Jurkat, Clone E6-1 (cell line): Measurements from ENCODE around the gene DNAH1.

Source experiments
- DNase-seq: peaks from one replicate; pipeline ENCODE4 v3.0.0-alpha.2; 2011; ENCODE audit warnings: low read depth, low spot score
- H3K4me3 ChIP-seq: 2 replicates; pipeline ENCODE4 v1.5.1; 2011; ENCODE audit warnings: mild to moderate bottlenecking, low read length, control low read depth, moderate library complexity

The DNAH1 gene

GRCh38 chr3:52372822-52373504 is 56.8 kb downstream of the DNAH1 start:
- no peak overlapping the region for H3K4me3 ChIP-seq
- DNase-seq, result no peak

- DNase-seq, result no peak
- H3K4me3 ChIP-seq, result no peak overlapping the region
These were observed 57.6 kb downstream of the DNAH1 start for GRCh38 chr3:52373676-52374075.

- no peak for DNase-seq
- no peak overlapping the region for H3K4me3 ChIP-seq
These were observed 58.1 kb downstream of the DNAH1 start for GRCh38 chr3:52374173-52374572.

- no peak overlapping the region for H3K4me3 ChIP-seq
- DNase-seq, result no peak
These were observed 63.5 kb downstream of the DNAH1 start for GRCh38 chr3:52379610-52380009.

GRCh38 chr3:52380023-52380422 is 63.9 kb downstream of the DNAH1 start:
- no peak for DNase-seq
- no peak overlapping the region for H3K4me3 ChIP-seq

GRCh38 chr3:52381623-52382022 is 65.5 kb downstream of the DNAH1 start:
- H3K4me3 ChIP-seq, result no peak overlapping the region
- no peak for DNase-seq

GRCh38 chr3:52383446-52383845 is 67.3 kb downstream of the DNAH1 start:
- H3K4me3 ChIP-seq, result no peak overlapping the region
- no peak for DNase-seq

- no peak overlapping the region for H3K4me3 ChIP-seq
- DNase-seq, result no peak
These were observed 68.1 kb downstream of the DNAH1 start for GRCh38 chr3:52384019-52384761.

- no peak overlapping the region for H3K4me3 ChIP-seq
- peak; percentile 62 for DNase-seq
These were observed 69.0 kb downstream of the DNAH1 start for GRCh38 chr3:52385157-52385556.

GRCh38 chr3:52387481-52387880 is 71.4 kb downstream of the DNAH1 start:
- no peak overlapping the region for H3K4me3 ChIP-seq
- DNase-seq, result no peak

GRCh38 chr3:52388348-52388821 is 72.3 kb downstream of the DNAH1 start:
- DNase-seq, result no peak
- no peak overlapping the region for H3K4me3 ChIP-seq

- H3K4me3 ChIP-seq, result no peak overlapping the region
- peak; percentile 38 for DNase-seq
These were observed 72.8 kb downstream of the DNAH1 start for GRCh38 chr3:52388933-52389332.

- no peak overlapping the region for H3K4me3 ChIP-seq
- no peak for DNase-seq
These were observed 75.0 kb downstream of the DNAH1 start for GRCh38 chr3:52391096-52391495.

GRCh38 chr3:52392216-52392930 is 76.3 kb downstream of the DNAH1 start:
- no peak for DNase-seq
- no peak overlapping the region for H3K4me3 ChIP-seq

GRCh38 chr3:52393131-52393807 is 77.2 kb downstream of the DNAH1 start:
- no peak overlapping the region for H3K4me3 ChIP-seq
- DNase-seq, result no peak

- no peak for DNase-seq
- no peak overlapping the region for H3K4me3 ChIP-seq
These were observed 78.0 kb downstream of the DNAH1 start for GRCh38 chr3:52393959-52394670.

GRCh38 chr3:52394751-52395502 is 78.8 kb downstream of the DNAH1 start:
- DNase-seq, result no peak
- H3K4me3 ChIP-seq, result no peak overlapping the region

GRCh38 chr3:52395503-52395865 is 79.4 kb downstream of the DNAH1 start:
- H3K4me3 ChIP-seq, result no peak overlapping the region
- DNase-seq, result no peak
